Neural cell (in vitro differentiated cells): ENCODE data around the gene GSDME.

Source experiments
- CTCF ChIP-seq: fragments of 450-650 bp; IDR thresholded peaks from 2 replicates; pipeline ENCODE4 v1.5.1; 2014; ENCODE audit warnings: antibody characterized with exemption, mild to moderate bottlenecking, moderate library complexity; ENCODE audit not compliant: poor library complexity, severe bottlenecking
- EP300 ChIP-seq: fragments of 450-650 bp; conservative IDR thresholded peaks from 2 replicates; pipeline ENCODE4 v1.6.1; 2014; ENCODE audit warnings: antibody characterized with exemption, mild to moderate bottlenecking, moderate library complexity; ENCODE audit not compliant: poor library complexity, severe bottlenecking
- EZH2 ChIP-seq: fragments of 200-600, 300-800 bp; shearing (Covaris generic), sonication (generic); IDR thresholded peaks from 2 replicates; pipeline ENCODE4 v1.6.1; 2014; ENCODE audit warnings: antibody characterized with exemption, low read length, borderline replicate concordance, mild to moderate bottlenecking; ENCODE audit not compliant: insufficient read depth, poor library complexity, severe bottlenecking
- POLR2AphosphoS5 ChIP-seq: IDR thresholded peaks from 2 replicates; pipeline ENCODE4 v1.6.1; 2012
- RAD21 ChIP-seq: fragments of 450-650 bp; conservative IDR thresholded peaks from 2 replicates; pipeline ENCODE4 v1.6.1; 2014; ENCODE audit warnings: antibody characterized with exemption, mild to moderate bottlenecking, moderate library complexity
- REST ChIP-seq: IDR thresholded peaks from 2 replicates; pipeline ENCODE4 v1.6.1; 2012; ENCODE audit warnings: borderline replicate concordance
- SMC3 ChIP-seq: fragments of 450-650 bp; conservative IDR thresholded peaks from 2 replicates; pipeline ENCODE4 v1.6.1; 2014; ENCODE audit warnings: antibody characterized with exemption, mild to moderate bottlenecking, moderate library complexity; ENCODE audit not compliant: poor library complexity
- TAF1 ChIP-seq: IDR thresholded peaks from 2 replicates; pipeline ENCODE4 v1.6.1; 2012; ENCODE audit warnings: low read depth

GRCh38 chr7:24741679-24742505 is 15.4 kb downstream of the GSDME start:
- TF ChIP-seq CTCF: no peak
- TF ChIP-seq POLR2AphosphoS5: no peak
- no peak for TF ChIP-seq REST
- no peak for TF ChIP-seq EP300
- TF ChIP-seq SMC3: no peak
- TF ChIP-seq EZH2: no peak
- no peak for TF ChIP-seq RAD21
- no peak for TF ChIP-seq TAF1
